Esophagus muscularis mucosa (tissue), 3 donors: ENCODE measurements around the gene NPTX1.

Source experiments
- EP300 ChIP-seq: sonication (generic); formaldehyde crosslinking; IDR thresholded peaks from one replicate; pipeline ENCODE4 v1.6.1; 2017; ENCODE audit warnings: antibody characterized with exemption
- TF ChIP-seq, protein P1 (sequence below), 3 experiments: fragments of 200-600 bp in 2 of 3; fragments of 450-650 bp in 1 of 3; sonication (generic) in 2 of 3; IDR thresholded peaks; one replicate each; pipeline ENCODE4 v1.5.1; 2017 to 2019; ENCODE audit warnings: antibody characterized with exemption in 3 of 3, mild to moderate bottlenecking in 2 of 3, moderate library complexity in 1 of 3

DNA sequence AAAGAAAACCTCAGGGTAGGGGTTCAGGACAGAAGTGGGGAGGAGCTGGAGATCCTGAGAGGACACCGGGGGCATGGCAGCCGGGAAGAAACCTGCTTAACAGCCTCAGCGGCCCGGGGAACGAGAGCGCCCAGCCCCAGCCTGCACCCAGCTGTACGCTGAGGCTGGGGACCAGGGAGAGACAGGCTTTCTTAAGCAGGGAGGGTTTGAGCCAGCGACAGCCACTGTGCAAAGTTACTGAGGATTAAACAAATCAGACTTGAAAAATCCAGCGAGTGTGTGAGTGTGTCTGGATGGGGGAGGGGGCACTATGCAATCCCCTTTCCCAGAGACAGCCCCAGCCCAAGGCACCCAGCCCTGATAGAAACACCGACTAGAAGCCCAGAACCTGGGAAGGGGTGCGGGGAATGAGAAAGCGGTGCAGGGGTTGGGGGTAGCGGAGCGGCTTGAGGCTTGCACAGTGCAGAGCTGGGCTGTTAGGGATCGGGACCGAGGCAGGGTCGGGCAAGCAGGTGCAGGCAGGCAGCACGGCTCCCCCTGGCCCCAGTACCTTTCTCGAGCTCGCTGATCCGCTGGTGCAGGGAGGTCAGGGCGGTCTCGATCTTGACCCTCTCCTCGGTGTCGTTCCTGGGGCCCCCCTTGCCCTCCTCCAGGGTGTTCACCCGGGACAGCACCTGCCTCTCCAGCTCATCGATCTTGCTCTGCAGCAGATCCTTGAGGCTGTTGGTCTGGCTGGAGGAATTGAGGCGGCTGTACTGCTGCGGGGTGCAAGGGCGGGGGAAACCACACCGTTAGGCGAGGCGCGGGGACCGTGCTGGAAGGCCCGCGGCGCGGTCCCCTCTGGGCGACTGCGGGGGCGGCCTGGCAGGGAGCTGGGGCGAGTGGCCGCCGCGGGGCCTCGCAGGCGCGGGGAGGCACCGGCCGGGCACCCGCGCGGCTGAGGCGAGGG is 1.2 kb downstream of the NPTX1 start:
- no peak for TF ChIP-seq EP300
- TF ChIP-seq, protein P1, sequence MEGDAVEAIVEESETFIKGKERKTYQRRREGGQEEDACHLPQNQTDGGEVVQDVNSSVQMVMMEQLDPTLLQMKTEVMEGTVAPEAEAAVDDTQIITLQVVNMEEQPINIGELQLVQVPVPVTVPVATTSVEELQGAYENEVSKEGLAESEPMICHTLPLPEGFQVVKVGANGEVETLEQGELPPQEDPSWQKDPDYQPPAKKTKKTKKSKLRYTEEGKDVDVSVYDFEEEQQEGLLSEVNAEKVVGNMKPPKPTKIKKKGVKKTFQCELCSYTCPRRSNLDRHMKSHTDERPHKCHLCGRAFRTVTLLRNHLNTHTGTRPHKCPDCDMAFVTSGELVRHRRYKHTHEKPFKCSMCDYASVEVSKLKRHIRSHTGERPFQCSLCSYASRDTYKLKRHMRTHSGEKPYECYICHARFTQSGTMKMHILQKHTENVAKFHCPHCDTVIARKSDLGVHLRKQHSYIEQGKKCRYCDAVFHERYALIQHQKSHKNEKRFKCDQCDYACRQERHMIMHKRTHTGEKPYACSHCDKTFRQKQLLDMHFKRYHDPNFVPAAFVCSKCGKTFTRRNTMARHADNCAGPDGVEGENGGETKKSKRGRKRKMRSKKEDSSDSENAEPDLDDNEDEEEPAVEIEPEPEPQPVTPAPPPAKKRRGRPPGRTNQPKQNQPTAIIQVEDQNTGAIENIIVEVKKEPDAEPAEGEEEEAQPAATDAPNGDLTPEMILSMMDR (IDR thresholded peaks at IDR 0.05) = no peak
